Measurements from ENCODE around the gene IL17RB.

Gene IL17RB

DNA sequence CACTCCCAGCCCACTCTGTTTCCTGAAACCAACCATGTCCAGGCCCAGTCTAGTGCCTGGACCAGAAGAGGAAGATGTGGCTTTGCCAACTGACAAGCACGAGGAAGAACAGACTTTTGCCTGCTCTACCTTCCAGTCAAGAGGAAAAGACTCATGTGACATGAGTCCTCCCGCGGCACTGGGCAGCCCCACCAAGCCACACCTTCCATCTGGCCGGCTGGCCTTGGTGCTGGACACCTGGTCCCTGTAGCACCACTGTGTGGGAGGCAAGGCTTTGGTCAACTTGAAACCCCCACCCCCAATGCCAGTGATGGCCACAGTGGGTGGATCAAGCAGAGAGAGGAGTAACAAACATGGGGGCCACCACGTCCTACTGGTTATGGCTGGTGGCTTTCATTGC is 12.7 kb upstream of the IL17RB start:
- DNase-seq: no peak

GRCh38 chr3:53834429-53835095 is 11.8 kb upstream of the IL17RB start:
- no peak for DNase-seq

DNA sequence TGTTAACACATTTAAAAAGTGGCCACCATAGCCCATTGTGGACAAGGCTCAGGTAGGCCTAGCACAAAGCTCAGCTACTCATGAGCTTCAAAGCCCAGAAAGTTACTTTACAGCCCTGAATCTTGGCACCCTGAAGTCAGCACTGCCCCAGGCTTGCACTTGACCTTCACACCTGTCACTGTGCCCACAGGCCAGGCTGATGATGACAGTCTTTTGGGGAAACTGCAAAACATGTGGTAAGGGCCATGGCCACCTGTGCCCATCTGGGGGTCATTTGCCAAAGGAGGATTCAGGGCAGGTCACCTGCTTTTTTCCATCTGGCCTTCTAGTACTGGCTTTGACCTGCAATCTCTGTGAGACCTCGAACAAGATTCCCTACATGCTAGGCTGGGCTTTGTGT is 11.1 kb upstream of the IL17RB start:
- DNase-seq: no peak

- DNase-seq: no peak
These were observed 10.1 kb upstream of the IL17RB start for GRCh38 chr3:53836084-53836872.

GRCh38 chr3:53837331-53837730 is 9.0 kb upstream of the IL17RB start:
- DNase-seq: no peak

- no peak for DNase-seq
These were observed 5.1 kb upstream of the IL17RB start for GRCh38 chr3:53841296-53841695.

GRCh38 chr3:53842436-53843194 is 3.8 kb upstream of the IL17RB start:
- DNase-seq: no peak

- no peak for DNase-seq
These were observed 2.9 kb upstream of the IL17RB start for GRCh38 chr3:53843195-53844177.

DNA sequence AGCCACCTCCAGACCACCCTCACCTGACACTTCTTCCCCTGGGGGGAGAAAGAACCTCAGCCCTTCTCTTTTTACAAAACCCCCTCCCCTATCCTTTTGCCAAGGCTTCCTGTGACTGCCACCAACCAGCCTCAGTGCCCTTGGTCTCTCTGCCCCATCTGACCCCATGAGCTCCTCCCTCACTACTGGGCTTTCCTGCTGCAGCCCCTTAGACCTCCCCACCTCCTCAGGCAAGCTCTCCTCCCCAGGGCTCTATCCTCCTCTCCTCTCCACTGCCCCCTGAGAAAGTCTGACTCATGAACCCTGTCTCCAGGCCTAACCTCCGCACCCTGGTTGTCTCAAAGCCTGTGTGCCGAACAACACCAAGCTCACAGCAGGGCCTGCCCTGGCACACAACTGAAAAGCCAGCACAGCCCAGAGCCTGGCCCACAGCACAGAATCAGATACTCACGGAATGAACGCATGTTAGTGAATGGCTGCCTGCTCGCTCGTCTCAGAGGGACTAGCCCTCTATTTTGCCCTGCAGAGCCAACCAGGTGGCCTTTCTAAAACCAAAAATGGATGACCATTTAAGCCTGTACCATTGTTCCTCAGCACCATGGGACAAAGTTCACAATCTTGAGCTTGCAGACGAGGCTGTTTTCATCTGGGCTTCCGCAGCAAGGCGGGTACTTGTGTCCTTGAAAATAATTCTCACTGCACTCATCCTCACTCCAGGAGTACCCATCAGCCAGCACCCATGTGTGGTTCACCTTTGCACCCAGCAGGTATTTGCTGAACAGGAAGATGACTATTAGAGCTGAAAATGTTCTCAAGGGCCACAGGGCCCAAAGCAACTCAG is 1.9 kb upstream of the IL17RB start:
- DNase-seq: no peak

GRCh38 chr3:53845103-53845880 is 1.1 kb upstream of the IL17RB start:
- no peak for DNase-seq

- no peak for DNase-seq
These were observed 561 bp upstream of the IL17RB start for GRCh38 chr3:53845881-53846133.

GRCh38 chr3:53846851-53847155 is 435 bp downstream of the IL17RB start:
- DNase-seq: no peak

- DNase-seq: no peak
These were observed 3.5 kb downstream of the IL17RB start for GRCh38 chr3:53849916-53850315.

DNA sequence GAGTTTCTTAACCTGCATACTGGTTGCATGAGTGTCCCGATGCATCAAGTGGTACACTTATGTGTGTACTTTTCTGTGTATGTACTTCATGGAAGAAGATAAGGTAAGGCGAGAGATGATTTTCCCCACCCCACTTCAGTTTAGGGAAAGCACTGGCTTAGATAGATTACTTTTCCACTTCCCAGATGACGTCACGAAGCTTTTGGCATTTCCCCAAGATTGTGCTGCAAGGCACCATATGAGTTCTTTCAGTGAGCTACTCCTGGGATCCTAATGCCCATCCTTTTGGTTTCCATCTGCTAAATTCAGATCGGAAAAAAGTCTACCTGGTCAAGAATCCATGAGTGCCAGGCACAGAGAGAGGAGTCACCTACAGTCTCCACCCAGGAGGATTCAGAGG is 4.5 kb downstream of the IL17RB start:
- no peak for DNase-seq

DNA sequence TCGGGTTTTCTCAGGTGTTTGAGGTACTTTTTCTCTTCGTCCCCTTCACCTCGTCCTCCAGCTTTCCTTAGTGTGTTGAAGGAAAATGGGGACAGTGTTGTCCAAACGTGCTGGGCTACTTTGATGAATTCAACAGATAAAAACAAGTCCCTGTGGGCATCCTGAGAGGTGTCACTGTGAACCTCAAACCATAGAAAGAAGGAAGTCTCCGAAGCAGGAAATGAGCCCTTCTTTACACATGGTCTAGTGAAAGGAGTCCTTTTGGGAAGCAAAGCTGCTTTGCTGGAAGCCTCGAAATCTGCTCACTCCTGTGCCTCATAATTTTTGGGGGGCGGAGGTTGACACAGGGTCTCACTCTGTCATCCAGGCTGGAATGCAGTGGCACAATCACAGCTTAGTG is 10.6 kb downstream of the IL17RB start:
- DNase-seq: no peak

DNA sequence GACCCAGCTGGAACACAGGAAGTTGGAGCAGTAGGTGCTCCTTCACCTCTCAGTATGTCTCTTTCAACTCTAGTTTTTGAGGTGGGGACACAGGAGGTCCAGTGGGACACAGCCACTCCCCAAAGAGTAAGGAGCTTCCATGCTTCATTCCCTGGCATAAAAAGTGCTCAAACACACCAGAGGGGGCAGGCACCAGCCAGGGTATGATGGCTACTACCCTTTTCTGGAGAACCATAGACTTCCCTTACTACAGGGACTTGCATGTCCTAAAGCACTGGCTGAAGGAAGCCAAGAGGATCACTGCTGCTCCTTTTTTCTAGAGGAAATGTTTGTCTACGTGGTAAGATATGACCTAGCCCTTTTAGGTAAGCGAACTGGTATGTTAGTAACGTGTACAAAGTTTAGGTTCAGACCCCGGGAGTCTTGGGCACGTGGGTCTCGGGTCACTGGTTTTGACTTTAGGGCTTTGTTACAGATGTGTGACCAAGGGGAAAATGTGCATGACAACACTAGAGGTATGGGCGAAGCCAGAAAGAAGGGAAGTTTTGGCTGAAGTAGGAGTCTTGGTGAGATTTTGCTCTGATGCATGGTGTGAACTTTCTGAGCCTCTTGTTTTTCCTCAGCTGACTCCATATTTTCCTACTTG is 11.9 kb downstream of the IL17RB start:
- DNase-seq: no peak

DNA sequence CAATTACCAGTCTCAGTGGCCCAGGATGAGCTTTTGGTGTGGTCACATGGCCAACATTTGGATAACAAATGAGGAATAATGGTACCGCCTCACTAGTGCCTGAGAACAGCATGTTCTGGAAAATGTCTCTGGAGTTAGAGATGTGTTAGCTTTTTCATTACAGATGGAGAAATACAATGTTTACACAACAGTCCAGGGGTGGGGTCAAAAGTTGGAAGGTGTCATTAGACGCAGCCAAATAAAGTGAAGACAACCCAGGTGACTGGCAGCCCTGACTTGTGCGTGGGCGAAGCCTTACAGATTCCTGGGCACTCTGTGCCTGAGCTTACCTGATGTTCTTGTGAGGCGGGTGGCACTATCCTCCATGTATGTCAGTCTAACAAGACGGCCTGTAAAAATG is 12.8 kb downstream of the IL17RB start:
- no peak for DNase-seq

DNA sequence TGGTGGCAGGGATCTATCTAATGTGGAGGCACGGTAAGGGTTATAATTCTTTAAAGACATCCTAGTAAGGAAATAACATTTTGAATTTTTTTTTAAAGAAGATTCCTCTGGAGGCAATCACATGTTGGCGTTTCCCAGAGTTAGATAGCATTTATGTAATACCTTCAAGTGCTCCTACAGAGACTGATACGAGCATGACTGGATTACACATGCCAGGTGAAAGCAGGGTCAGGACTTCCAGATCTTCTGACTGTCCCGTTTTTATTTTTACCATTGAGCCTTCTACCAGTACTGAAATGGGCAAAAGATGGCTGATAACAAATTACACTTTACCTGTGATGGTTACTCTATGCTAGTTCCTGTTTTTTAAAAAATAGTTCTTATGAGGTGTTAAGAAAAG is 13.8 kb downstream of the IL17RB start:
- no peak for DNase-seq

DNA sequence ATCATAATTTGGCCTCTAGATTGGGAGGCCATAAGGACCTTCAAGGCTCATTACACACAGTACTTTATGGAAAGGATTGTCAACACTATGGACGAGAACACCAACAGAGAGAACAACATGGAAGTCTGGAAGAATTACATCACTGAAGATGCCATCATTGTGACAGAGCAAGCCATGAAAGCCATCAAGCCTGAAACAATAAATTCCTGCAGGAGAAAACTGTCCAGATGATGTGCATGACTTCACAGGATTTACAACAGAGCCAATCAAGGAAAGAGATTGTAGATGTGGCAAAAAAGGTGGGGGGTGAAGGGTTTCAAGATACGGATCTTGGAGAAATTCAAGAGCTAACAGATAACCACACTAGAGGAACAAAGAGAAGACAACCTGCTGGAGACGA is 15.9 kb downstream of the IL17RB start:
- no peak for DNase-seq

DNA sequence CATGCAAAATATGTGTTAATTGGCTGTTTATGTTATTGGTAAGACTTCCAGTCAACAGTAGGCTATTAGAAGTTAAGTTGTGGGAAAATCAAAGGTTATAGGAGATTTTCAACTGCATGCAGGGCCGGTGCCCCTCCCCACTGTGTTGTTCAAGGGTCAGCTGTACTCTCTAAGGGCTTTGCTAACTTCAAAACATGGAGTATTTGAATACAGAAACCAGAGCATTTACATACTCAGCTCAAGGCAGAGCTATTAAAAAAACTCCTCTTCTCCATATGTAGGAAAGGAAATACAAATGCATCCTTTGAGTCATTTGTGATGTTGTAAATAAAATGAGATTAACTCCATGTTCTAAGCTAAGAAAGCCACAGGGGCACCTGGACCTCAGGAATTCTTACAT is 16.8 kb downstream of the IL17RB start:
- no peak for DNase-seq
